NT2/D1 (cell line): ENCODE data around the gene EIF2S1.

Source experiments
- SUZ12 ChIP-seq: IDR thresholded peaks from 2 replicates; pipeline ENCODE4 v1.6.1; 2011; ENCODE audit not compliant: insufficient read length, insufficient read depth; ENCODE audit errors: extremely low read depth
- YY1 ChIP-seq: IDR thresholded peaks from 2 replicates; pipeline ENCODE4 v1.6.1; 2011; ENCODE audit not compliant: insufficient read length, insufficient read depth
- ZNF274 ChIP-seq: IDR thresholded peaks from 2 replicates; pipeline ENCODE4 v1.6.1; 2011; ENCODE audit warnings: mild to moderate bottlenecking, low read depth, low read length

GRCh38 chr14:67313153-67313552 is 47.0 kb upstream of the EIF2S1 start:
- TF ChIP-seq YY1: no peak
- no peak for TF ChIP-seq ZNF274
- no peak for TF ChIP-seq SUZ12
